Ishikawa (cell line): Measurements from ENCODE around the gene SLC16A7.

ENCODE experiments used
- EP300 ChIP-seq: IDR thresholded peaks from 2 replicates; pipeline ENCODE4 v1.6.1; 2012; ENCODE audit warnings: borderline replicate concordance
- RAD21 ChIP-seq: IDR thresholded peaks from 2 replicates; pipeline ENCODE4 v1.6.1; 2012; ENCODE audit warnings: low read depth
- YY1 ChIP-seq: IDR thresholded peaks from 2 replicates; pipeline ENCODE4 v1.6.1; 2012; ENCODE audit warnings: low read depth
- TF ChIP-seq, protein P1 (sequence below): IDR thresholded peaks from 2 replicates; pipeline ENCODE4 v1.6.1; 2012; ENCODE audit warnings: low read depth, mild to moderate bottlenecking
- TF ChIP-seq, protein P2 (sequence below): IDR thresholded peaks from 2 replicates; pipeline ENCODE4 v1.6.1; 2012

DNA sequence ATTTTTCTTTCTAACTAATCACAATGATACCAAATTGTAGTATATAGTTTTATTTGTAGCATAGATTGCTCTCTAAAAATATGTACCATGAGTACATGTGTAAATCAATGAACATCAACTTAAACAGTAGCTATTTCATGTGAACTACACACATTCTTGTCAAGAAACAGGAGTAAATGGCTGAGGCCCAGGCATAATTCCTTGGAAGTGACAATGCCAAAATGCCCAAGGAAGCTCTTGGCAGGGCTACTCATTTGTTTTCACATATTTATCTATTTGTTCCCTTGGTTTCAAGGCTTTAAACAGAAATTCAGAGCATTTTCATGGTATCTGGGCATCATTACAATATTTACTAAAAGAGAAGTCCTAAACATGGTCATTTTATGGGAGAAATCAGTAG lies 165.7 kb downstream of the SLC16A7 start:
- TF ChIP-seq, protein P1, sequence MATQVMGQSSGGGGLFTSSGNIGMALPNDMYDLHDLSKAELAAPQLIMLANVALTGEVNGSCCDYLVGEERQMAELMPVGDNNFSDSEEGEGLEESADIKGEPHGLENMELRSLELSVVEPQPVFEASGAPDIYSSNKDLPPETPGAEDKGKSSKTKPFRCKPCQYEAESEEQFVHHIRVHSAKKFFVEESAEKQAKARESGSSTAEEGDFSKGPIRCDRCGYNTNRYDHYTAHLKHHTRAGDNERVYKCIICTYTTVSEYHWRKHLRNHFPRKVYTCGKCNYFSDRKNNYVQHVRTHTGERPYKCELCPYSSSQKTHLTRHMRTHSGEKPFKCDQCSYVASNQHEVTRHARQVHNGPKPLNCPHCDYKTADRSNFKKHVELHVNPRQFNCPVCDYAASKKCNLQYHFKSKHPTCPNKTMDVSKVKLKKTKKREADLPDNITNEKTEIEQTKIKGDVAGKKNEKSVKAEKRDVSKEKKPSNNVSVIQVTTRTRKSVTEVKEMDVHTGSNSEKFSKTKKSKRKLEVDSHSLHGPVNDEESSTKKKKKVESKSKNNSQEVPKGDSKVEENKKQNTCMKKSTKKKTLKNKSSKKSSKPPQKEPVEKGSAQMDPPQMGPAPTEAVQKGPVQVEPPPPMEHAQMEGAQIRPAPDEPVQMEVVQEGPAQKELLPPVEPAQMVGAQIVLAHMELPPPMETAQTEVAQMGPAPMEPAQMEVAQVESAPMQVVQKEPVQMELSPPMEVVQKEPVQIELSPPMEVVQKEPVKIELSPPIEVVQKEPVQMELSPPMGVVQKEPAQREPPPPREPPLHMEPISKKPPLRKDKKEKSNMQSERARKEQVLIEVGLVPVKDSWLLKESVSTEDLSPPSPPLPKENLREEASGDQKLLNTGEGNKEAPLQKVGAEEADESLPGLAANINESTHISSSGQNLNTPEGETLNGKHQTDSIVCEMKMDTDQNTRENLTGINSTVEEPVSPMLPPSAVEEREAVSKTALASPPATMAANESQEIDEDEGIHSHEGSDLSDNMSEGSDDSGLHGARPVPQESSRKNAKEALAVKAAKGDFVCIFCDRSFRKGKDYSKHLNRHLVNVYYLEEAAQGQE = no peak
- TF ChIP-seq, protein P2, sequence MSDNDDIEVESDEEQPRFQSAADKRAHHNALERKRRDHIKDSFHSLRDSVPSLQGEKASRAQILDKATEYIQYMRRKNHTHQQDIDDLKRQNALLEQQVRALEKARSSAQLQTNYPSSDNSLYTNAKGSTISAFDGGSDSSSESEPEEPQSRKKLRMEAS = no peak
- no peak for TF ChIP-seq EP300
- TF ChIP-seq YY1 = no peak
- no peak for TF ChIP-seq RAD21
